CD4-positive, alpha-beta T cell (primary cell): ENCODE results near the gene CD82. TPM values are rescaled to one million over a fixed set of nuclear protein-coding genes. Genes with fewer than 3 reads are reported as not detected.

ENCODE experiments used
- ATAC-seq: fragments of 200-7000 bp; cut with Tn5 transposase; one replicate; pipeline ENCODE4 v1.10.0; 2022; ENCODE audit warnings: mild to moderate bottlenecking; ENCODE audit not compliant: poor library complexity
- CTCF ChIA-PET: fragments of 350-600 bp; sonication (Branson Sonifier 250); formaldehyde crosslinking; loops from one replicate; lab custom pipeline; 2021; ENCODE audit warnings: antibody characterized with exemption, inconsistent platforms; lab: Charles Lee
- POLR2A ChIA-PET: fragments of 350-600 bp; sonication (Branson Sonifier 250); formaldehyde crosslinking; loops from one replicate; lab custom pipeline; 2021; ENCODE audit warnings: antibody characterized with exemption, inconsistent platforms; lab: Charles Lee
- DNase-seq, 14 experiments: peaks; one replicate each; pipeline ENCODE4 v3.0.0-alpha.2; 2013 to 2020; ENCODE audit warnings: mixed read lengths in 2 of 14
- H3K27ac ChIP-seq, 2 donors: one replicate each; pipeline versions ENCODE4 v1.5.1 to v1.7.0; 2013; ENCODE audit warnings: low read length in 2 of 2, low read depth in 1 of 2, mild to moderate bottlenecking in 1 of 2
- H3K27me3 ChIP-seq, 2 experiments: 1 replicate in 1 of 2; 2 replicates in 1 of 2; pipeline versions ENCODE4 v1.6.1 to v1.7.0; 2013; ENCODE audit warnings: low read length in 2 of 2, control low read depth in 1 of 2, mild to moderate bottlenecking in 1 of 2, moderate library complexity in 1 of 2; ENCODE audit not compliant: insufficient read depth in 2 of 2, control insufficient read depth in 1 of 2
- H3K36me3 ChIP-seq: one replicate; pipeline ENCODE4 v1.6.1; 2013; ENCODE audit warnings: low read length, control low read depth; ENCODE audit not compliant: insufficient read depth
- H3K4me1 ChIP-seq: one replicate; pipeline ENCODE4 v1.6.1; 2013; ENCODE audit warnings: low read length, control low read depth; ENCODE audit not compliant: insufficient read depth
- H3K4me3 ChIP-seq: one replicate; pipeline ENCODE4 v1.5.1; 2013; ENCODE audit warnings: mild to moderate bottlenecking, low read length, moderate library complexity
- H3K9me3 ChIP-seq, 2 experiments: 1 replicate in 1 of 2; 2 replicates in 1 of 2; pipeline versions ENCODE4 v1.6.1 to v1.7.0; 2013; ENCODE audit warnings: low read length in 2 of 2, mild to moderate bottlenecking in 2 of 2, control low read depth in 1 of 2, moderate library complexity in 1 of 2; ENCODE audit not compliant: control insufficient read depth in 1 of 2, insufficient read depth in 1 of 2
- H3K27ac Mint-ChIP-seq: one replicate; pipeline ENCODE4 v1.8.0; 2020; ENCODE audit warnings: mixed read lengths
- H3K27me3 Mint-ChIP-seq: one replicate; pipeline ENCODE4 v1.8.0; 2021; ENCODE audit warnings: mixed read lengths
- H3K36me3 Mint-ChIP-seq: one replicate; pipeline ENCODE4 v1.8.0; 2021; ENCODE audit warnings: low read depth, mixed read lengths
- H3K4me1 Mint-ChIP-seq: one replicate; pipeline ENCODE4 v1.8.0; 2021; ENCODE audit warnings: low read depth, mixed read lengths
- H3K4me3 Mint-ChIP-seq: one replicate; pipeline ENCODE4 v1.8.0; 2020; ENCODE audit warnings: mild to moderate bottlenecking, mixed read lengths
- H3K9me3 Mint-ChIP-seq: one replicate; pipeline ENCODE4 v1.8.0; 2020; ENCODE audit warnings: mixed read lengths
- CTCF ChIP-seq: fragments of 200-600 bp; IDR thresholded peaks from one replicate; pipeline ENCODE4 v1.8.0; 2022; ENCODE audit warnings: antibody characterized with exemption, mild to moderate bottlenecking
- intact Hi-C, 2 experiments: fragments of 100-400 bp; cut with DNase I in 1 of 2; cut with micrococcal nuclease in 1 of 2; formaldehyde crosslinking; loops; one replicate each; pipeline versions ENCODE4 v1.15.1 to v1.9.0; 2023 to 2025; cut with DNase I, micrococcal nuclease
- total RNA-seq, 174 experiments: library from RNA in 2 of 174; stranded (reverse) in 2 of 174; gene quantifications; one replicate each; pipeline ENCODE4 v1.2.3 and lab custom pipeline; 2021 to 2026

CD82 gene
- total RNA-seq, 2 experiments from 2014 or later: 33.8 to 37.3 TPM

- Mint-ChIP-seq H3K4me3 (no peak overlapping the region), H3K36me3 (no peaks in the 10 kb centered on the region), H3K27ac (no peak overlapping the region), H3K4me1 (peaks cover 12% of the 10 kb centered on the region), H3K27me3 (peaks cover 17% of the 10 kb centered on the region), H3K9me3 (no peaks in the 10 kb centered on the region)
- H3K4me1 ChIP-seq: peaks cover 5% of the 10 kb centered on the region
- no peak for ATAC-seq
- H3K36me3 ChIP-seq: no peaks in the 10 kb centered on the region
- H3K4me3 ChIP-seq: no peak overlapping the region
- no peak for DNase-seq
- ChIA-PET POLR2A (no interaction called here), CTCF (no interaction called here)
- H3K9me3 ChIP-seq: peaks cover 0 to 4% of the 10 kb centered on the region in 2 experiments
- no peaks in the 10 kb centered on the region for H3K27me3 ChIP-seq
- intact Hi-C loops: no loop called here
- H3K27ac ChIP-seq: no peak overlapping the region
- no peak for TF ChIP-seq CTCF
These were observed 64.4 kb downstream of the CD82 start for GRCh38 chr11:44629732-44630345.

GRCh38 chr11:44630511-44631210 lies 65.2 kb downstream of the CD82 start:
- H3K27ac Mint-ChIP-seq: no peak overlapping the region
- H3K9me3 Mint-ChIP-seq: no peaks in the 10 kb centered on the region
- H3K36me3 Mint-ChIP-seq: no peaks in the 10 kb centered on the region
- intact Hi-C loops: no loop called here
- Histone ChIP-seq H3K36me3 (no peaks in the 10 kb centered on the region), H3K9me3 (peaks cover 0 to 4% of the 10 kb centered on the region in 2 experiments), H3K4me3 (no peak overlapping the region), H3K27me3 (peaks cover 0 to 4% of the 10 kb centered on the region in 2 experiments), H3K27ac (no peak overlapping the region), H3K4me1 (peaks cover 5% of the 10 kb centered on the region)
- TF ChIP-seq CTCF: no peak
- CTCF ChIA-PET: no interaction called here
- peaks cover 12% of the 10 kb centered on the region for H3K4me1 Mint-ChIP-seq
- H3K4me3 Mint-ChIP-seq: no peak overlapping the region
- DNase-seq: no peak
- H3K27me3 Mint-ChIP-seq: peaks cover 24% of the 10 kb centered on the region
- no peak for ATAC-seq
- POLR2A ChIA-PET: no interaction called here

- intact Hi-C loops: no loop called here
- Mint-ChIP-seq H3K4me1 (peaks cover 9% of the 10 kb centered on the region), H3K27me3 (peaks cover 29% of the 10 kb centered on the region), H3K27ac (no peak overlapping the region), H3K36me3 (no peaks in the 10 kb centered on the region), H3K9me3 (no peaks in the 10 kb centered on the region), H3K4me3 (no peak overlapping the region)
- Histone ChIP-seq H3K4me3 (no peak overlapping the region), H3K27me3 (peaks cover 0 to 4% of the 10 kb centered on the region in 2 experiments), H3K27ac (no peak overlapping the region), H3K4me1 (peaks cover 5% of the 10 kb centered on the region), H3K36me3 (no peaks in the 10 kb centered on the region), H3K9me3 (peaks cover 0 to under 1% of the 10 kb centered on the region in 2 experiments)
- ChIA-PET POLR2A (no interaction called here), CTCF (no interaction called here)
- DNase-seq (peak in 1 of 14 experiments; percentile 22), ATAC-seq (no peak)
- TF ChIP-seq CTCF: no peak
These were observed 66.4 kb downstream of the CD82 start for GRCh38 chr11:44631831-44632230.
